GM19351 (cell line): ENCODE results near the gene PAPPA.

Experiments
- ATAC-seq: cut with Tn5 transposase; IDR thresholded peaks from one replicate; pipeline ENCODE4 v1.9.1; 2021; ENCODE audit warnings: mild to moderate bottlenecking, moderate library complexity; ENCODE audit not compliant: unreplicated experiment

PAPPA gene

DNA sequence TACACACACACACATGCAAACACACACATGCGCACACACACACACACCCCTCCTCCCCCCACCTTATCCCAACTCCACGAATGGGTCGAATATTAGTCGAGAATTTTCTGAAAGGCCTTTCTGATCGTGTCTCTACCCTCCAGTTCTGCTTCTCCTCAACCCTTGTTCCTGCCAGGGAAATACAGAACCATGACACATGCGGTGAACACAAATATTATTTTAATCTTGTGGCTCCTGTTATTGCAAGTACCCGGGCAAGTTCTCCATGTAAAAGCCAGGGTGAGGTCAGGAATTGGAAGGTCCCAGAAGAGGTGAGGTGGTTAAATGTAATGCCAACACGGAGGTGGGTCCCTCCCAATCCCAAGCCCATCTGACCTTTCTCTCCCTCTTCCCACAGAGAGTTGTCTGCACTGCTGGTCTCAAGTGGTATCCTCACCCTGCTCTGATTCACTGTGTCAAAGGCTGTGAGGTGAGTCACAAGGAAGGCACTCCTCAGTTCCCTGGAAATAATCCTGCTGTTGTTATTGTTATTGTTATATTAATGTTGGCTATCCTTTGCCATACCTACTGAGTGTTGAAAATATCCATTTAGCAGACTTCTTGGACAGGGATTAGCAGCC lies 223.7 kb downstream of the PAPPA start:
- no peak for ATAC-seq

GRCh38 chr9:116378873-116379272 lies 225.3 kb downstream of the PAPPA start:
- ATAC-seq: no peak

DNA sequence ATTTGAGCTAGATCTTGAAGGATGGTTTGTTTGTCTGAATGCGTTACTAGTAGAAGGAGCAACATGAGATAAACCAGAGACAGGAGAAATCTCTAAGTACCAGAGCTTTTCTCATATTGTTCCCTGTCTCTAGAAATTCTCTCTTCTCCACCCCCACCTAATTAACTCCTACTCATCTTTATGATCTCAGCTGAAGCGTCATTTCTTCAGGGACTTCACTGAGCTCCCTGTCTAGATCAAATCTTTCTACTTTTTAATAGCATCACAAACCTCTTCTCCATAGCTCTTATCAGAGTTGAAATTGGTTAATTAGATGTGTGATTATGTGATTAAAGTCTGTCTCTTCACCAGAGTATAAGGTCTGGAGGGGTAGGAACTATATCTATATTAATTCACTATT lies 226.2 kb downstream of the PAPPA start:
- ATAC-seq: no peak

GRCh38 chr9:116380496-116380995 lies 227.0 kb downstream of the PAPPA start:
- peak; percentile 74 for ATAC-seq

DNA sequence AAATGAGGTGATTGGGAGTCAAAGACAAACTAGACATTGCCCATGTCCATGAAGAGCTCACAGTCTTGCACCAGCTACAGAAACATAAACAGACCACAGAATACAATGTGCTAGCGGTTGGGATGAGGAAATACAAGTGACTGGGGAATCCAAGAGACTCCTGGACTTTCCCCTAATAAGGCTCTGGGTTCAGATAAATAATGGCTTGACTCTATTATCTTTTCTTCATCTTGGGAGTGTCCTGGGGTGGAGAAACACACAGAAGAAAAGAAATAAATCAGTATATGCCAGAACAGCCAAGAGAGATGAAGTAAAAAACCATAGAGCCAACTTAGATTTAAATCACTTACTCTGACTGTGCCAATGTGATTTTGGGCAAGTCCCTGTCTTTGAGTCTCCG lies 227.8 kb downstream of the PAPPA start:
- no peak for ATAC-seq

DNA sequence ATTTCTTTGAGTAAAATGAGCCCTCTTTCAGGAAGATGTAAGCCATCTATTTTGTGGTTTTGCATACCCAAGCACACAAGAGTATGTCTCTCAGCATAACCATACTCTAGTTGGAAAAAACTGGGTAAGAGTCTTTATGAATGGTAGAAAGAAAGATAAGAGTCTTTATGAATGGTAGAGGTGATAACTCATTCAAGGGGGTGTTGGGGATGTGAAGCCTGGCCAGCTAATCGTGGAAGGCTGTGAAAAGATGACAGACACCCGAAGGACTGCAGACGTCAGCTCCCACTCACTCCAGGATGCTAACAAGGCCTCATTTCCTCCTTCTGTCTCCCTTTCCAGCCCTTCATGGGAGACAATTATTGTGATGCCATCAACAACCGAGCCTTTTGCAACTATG lies 228.5 kb downstream of the PAPPA start:
- ATAC-seq: no peak

- peak; percentile 47 for ATAC-seq
Observed at GRCh38 chr9:116383133-116383532, 229.5 kb downstream of the PAPPA start.

- no peak for ATAC-seq
Observed at GRCh38 chr9:116383936-116384335, 230.3 kb downstream of the PAPPA start.

- ATAC-seq: no peak
Observed at GRCh38 chr9:116387934-116388698, 234.5 kb downstream of the PAPPA start.

DNA sequence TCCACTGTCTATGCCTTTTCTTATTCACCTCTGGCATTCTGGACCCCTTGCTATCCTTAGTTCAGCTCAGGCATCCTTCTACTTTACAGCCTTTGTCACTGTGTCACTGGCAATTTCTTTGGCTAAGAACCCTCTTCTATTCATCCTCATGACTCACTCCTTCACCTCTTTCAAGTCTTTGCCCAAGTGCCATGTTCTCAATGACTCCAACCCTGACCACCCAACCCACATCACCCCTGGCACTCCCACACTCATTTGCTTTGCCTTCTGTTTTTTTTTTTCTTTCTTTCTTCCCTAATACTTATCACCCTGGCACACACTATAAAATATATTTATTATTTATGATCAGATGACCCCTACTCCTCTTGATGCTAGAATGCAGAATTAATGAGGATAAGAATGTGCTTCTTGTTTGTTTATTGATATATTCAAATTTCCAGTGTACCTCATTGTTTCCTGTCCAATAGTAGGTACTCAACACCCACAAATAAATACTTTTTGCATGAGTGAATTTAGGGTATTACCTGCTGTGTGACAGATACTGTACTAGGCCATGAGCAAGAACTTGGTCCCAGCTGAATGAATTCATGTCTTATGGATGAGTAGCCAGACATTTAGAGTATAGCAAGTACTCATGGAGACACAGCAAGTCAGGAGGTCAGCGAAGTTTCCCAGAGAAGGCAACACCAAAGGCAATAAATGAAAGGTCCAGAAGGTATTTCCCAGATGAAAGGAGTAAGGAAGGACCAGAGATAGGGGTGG lies 236.1 kb downstream of the PAPPA start:
- ATAC-seq: peak; percentile 37

DNA sequence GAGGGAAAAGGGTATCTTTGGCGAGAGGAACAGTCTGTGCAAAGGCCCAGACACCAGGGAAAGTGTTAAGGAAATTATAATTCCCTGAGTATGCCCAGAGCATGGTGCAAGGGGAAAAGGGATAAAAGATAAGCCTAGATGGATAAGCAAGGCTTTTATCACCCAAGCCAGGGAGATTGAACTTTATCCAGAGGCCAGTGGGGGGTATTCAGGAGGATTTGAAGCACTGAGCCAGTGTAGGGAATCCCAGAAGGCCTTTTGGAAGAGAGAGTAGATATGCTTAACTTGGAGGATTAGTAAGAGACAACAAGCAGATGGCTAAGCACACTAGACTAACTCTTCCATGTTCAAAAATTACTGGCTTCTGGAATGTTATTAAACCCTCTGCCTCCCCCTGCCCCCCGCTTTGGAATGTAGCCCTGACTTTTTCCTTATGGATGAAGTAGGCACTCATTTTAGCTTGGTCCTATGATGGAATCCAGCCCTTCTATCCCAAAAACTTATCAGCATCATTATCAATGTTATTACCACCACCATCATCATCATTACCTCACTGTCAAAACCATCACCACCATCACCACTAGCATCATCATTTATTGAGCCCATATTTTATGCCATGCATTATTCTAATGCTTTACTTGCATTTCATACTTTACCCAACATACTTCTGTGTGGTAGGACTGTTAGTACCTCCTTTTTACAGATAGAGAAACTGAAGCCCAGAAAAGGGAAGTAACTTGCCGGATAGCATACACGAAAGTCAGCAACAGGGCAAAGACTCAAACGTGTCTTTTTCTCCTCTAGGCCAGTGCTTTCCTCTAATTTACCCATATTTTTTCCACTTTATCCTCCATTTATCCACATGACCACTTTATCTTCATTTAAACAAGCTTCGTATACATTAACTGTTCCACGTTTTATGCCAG lies 237.0 kb downstream of the PAPPA start:
- peak; percentile 90 for ATAC-seq

DNA sequence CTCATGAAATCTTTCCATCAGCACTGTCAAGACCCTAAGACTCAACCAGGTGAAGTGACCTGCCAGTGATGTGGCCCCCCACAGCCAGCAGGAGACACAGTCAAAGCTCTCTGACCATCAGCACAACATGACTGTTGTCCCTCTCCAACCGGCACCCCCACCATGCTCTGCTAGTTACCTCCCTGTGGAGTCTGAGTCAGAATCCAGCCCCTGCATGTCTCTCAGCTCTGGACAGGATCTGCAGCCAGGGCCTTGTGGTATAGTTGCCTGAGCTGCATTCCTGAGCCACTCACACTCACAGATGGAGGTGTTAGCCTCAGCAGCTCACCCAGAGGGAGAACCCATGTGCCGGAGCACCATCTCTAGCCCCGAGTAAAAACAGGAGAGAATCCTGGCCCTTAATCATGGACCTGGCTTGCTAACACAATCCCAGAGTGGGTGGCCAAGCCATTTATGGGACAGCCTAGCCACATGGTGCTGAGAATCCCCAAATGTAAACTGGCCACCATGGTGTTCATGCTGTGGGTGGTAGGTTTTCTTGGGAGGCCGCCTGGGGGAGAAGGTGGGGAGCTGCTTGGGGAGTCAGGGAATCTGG lies 237.8 kb downstream of the PAPPA start:
- ATAC-seq: peak; percentile 7

DNA sequence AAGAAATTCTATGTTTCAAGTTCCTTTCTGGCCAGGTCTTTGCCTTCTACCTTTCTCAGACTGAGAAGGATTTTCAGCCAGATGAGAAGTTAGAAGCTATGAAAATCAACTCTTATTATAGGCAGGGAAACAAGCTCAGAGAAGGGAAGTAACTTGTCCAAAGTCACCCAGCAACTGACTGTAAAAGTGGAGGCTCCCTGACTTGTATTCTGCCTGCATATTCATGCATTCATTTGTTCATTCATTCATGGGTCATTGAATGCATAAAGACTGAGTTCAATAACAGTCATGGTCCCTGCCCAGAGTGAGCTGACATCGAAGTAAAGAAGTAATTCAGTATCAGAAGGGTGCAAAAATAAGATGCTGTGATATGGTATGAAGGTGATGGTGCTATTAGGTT lies 239.6 kb downstream of the PAPPA start:
- no peak for ATAC-seq

- ATAC-seq: no peak
Observed at GRCh38 chr9:116394070-116394469, 240.5 kb downstream of the PAPPA start.

GRCh38 chr9:116394894-116395698 lies 241.5 kb downstream of the PAPPA start:
- no peak for ATAC-seq

- ATAC-seq: no peak
Observed at GRCh38 chr9:116395699-116396037, 242.1 kb downstream of the PAPPA start.

DNA sequence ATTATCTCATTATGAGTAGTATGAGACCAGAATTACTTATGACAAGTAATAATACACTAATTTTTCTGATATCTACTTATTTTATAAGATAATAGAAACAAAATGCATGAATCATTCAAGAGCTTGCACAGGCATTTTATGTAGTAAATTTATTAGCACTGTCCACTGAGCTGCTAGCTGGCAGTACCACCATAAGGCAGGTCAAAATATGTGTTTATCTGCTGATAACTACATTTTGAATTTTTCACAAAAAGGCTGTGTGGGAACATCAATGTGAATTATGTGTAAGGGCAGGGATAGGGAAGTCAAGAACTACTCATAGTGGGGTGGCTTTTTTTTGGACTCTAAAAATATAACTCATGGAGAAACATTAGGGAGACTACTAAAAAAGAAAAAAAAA lies 249.6 kb downstream of the PAPPA start:
- no peak for ATAC-seq

- no peak for ATAC-seq
Observed at GRCh38 chr9:116404228-116404627, 250.6 kb downstream of the PAPPA start.

GRCh38 chr9:116405321-116405720 lies 251.7 kb downstream of the PAPPA start:
- no peak for ATAC-seq

GRCh38 chr9:116406469-116406868 lies 252.9 kb downstream of the PAPPA start:
- ATAC-seq: no peak
